Keratinocyte (primary cell): ENCODE data around the gene NPPA.

Experiments
- EZH2 ChIP-seq: IDR thresholded peaks from one replicate; pipeline ENCODE4 v1.6.1; 2012; ENCODE audit warnings: inconsistent platforms, mild to moderate bottlenecking, low read length, moderate library complexity
- TF ChIP-seq, protein P1 (sequence below), 3 experiments: IDR thresholded peaks in 1 of 3; conservative IDR thresholded peaks in 1 of 3; optimal IDR thresholded peaks in 1 of 3; 2 replicates in 2 of 3; 3 replicates in 1 of 3; pipeline versions ENCODE3 to v1.5.1; 2011; ENCODE audit warnings: low read length in 3 of 3, mild to moderate bottlenecking in 3 of 3, moderate library complexity in 2 of 3, control low read depth in 1 of 3, inconsistent platforms in 1 of 3; ENCODE audit not compliant: insufficient read depth in 2 of 3; ENCODE audit errors: extremely low read depth in 1 of 3

DNA sequence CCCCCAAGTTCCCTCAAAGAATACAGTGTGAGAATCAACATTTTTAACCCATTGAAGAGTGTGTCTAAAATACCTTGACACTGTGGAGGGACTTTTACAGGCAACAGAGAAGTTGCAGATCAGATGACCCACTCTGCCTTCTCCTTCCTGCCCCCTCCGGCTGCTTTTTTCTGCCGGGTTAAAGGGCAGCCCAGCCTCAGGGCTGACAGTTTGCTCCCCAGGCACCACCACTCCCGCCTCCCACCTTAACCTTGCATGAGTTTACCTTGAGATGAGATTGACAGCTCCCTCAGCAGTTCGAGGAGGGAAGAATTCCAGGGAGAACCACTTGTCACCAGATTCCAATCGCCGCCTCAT, 45.0 kb downstream of the NPPA start:
- TF ChIP-seq, protein P1, sequence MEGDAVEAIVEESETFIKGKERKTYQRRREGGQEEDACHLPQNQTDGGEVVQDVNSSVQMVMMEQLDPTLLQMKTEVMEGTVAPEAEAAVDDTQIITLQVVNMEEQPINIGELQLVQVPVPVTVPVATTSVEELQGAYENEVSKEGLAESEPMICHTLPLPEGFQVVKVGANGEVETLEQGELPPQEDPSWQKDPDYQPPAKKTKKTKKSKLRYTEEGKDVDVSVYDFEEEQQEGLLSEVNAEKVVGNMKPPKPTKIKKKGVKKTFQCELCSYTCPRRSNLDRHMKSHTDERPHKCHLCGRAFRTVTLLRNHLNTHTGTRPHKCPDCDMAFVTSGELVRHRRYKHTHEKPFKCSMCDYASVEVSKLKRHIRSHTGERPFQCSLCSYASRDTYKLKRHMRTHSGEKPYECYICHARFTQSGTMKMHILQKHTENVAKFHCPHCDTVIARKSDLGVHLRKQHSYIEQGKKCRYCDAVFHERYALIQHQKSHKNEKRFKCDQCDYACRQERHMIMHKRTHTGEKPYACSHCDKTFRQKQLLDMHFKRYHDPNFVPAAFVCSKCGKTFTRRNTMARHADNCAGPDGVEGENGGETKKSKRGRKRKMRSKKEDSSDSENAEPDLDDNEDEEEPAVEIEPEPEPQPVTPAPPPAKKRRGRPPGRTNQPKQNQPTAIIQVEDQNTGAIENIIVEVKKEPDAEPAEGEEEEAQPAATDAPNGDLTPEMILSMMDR (optimal IDR thresholded peaks at IDR 0.05 in 1 of 3, IDR thresholded peaks at IDR 0.05 in 1 of 3, conservative IDR thresholded peaks at IDR 0.05 in 1 of 3; ENCODE audit: extremely low read depth in 1 of 3, insufficient read depth in 2 of 3, low read length in 3 of 3) = no peak
- no peak for TF ChIP-seq EZH2
